Medulla oblongata (tissue), 1 donor: ENCODE measurements around the gene PRKCB.
A peak's percentile ranks its signal among the peaks of the same experiment; 100 is the strongest.
"Not testable (repeated sequence)": the region's sequence is repeated elsewhere in the genome, so short reads cannot be mapped to it uniquely, and the experiment has no call there.

Experiments
- DNase-seq: peaks from one replicate; pipeline ENCODE4 v3.0.0-alpha.2; 2015; ENCODE audit errors: extremely low spot score

Gene PRKCB

GRCh38 chr16:23902748-23903414 is 67.1 kb downstream of the PRKCB start:
- DNase-seq = no peak

DNA sequence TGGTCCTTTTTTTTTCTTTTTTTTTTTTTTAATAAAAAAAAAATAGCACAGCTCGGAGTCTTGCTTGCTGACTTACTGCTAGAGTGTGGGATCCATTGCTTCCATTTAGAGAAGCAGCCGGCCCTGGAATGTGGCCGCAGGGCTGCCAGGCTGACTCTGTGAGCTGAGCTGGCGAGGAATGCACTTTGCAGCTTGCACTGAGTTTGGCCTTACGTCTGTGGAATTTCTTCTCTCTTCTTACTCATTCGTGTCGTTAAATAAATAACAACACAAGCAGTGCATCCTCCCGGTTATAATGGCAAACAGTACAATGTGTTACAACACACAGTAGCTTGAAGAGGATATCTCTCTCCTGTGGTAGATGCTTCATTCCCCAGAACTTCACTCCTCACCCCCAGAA is 69.2 kb downstream of the PRKCB start:
- peak; percentile 8 for DNase-seq

DNA sequence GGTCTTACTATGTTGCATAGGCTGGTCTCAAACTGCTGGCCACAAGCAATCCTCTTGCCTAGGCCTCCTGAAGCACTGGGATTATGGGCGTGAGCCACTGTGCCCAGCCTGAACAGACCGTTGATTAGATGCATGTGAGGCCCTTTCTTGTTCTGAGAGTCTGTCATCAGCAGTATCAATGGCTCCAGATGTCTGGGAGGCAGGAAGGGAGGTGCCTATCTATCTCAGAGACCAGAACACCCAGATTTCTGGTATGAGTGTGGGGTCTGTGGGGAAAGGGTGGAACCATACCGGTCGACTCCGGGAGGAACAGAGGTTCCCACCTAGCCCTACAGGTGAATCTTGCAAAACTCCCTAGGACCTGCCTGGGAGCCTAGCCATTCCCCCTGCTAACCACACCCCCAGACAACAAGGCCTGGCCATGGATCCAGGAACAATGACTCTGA is 71.7 kb downstream of the PRKCB start:
- no peak for DNase-seq

GRCh38 chr16:23907903-23908302 is 72.1 kb downstream of the PRKCB start:
- no peak for DNase-seq

DNA sequence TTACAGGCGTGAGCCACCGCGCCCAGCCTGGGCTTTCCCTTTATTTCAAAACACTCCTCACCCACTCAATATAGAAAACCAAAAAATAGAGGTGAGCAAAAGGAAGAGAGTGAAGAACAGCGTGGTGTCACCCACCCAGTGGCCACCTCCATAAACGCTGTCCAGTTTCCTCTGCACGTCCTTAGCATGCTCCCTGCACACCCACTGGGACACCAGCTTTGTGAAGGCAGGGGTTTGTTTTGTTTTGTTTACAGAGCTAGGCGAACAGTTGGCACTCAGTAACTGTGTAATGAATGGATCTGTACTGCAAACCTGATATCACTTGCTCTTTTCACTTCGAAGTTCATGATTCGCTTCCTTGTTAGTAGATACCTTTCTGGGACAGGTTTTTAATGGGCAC is 73.0 kb downstream of the PRKCB start:
- DNase-seq = no peak

DNA sequence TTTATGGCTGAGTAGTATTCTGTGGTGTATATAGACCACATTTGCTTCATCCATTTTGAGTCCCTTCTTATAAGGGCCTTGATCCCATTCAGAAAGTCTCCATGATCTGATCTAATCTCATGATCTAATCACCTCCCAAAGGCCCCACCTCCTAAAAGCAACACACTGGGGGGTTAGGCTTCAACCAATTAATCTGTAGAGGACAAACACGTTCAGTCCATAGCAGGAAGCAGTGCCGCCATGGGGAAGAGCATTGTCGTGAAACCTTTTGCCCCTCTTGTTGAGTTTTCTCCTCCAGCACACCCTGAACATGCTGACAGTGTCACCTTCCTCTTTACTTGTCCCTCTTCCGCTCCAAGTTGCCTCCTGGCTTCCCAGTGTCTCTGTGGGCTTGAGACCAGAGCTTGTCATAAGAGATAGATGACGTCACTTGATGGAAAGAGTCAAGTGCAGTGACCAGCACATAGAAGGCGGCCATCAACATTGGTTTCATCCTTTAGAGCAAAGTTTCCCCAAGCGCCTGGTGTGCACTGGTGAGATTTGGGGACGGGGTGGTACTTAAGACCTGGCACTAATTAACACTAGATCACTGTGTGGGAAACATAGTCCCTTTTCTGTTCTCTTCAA is 74.1 kb downstream of the PRKCB start:
- DNase-seq = no peak

DNA sequence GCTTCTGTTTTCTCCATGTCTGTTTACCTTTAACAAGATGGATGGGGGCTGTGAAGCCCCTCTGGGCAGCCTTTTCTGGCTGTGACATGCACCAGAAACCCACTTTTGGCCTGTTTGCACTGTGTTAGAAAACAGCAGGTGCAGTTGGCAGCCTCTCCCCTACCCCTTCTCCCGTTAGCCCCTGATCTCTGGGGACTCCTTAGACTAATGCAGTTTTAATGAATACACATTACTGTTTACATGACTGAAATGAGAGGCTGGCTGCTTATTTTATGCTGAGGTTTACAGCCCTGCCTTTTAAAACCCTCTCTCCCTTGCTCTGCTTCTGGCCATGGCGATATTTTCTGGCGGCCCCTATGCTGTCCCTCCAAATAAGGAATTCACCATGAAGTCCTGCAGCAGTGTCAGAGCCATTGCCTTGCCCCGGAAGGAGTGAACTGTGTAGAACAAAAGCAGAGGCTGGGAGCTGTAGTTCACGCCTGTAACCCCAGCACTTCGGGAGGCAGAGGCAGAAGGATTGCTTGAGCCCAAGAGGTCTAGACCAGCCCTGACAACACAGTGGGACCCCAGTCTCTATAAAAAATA is 79.3 kb downstream of the PRKCB start:
- no peak for DNase-seq

DNA sequence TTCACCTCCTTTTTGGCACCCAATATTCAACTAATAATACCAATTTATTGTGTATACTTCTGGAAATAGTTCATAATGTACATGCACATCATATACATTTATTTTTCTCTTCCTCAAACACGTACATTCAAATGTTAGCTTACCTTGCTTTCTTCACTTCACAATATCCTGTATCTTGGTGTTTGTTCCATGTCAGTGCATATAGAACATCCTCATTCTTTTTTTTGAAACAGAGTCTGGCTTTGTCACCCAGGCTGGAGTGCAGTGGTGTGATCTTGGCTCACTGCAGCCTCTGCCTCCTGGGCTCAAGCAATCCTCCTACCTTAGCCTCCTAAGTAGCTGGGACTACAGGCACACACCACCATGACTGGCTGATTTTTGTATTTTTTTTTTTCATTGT is 80.8 kb downstream of the PRKCB start:
- not testable (repeated sequence) for DNase-seq

DNA sequence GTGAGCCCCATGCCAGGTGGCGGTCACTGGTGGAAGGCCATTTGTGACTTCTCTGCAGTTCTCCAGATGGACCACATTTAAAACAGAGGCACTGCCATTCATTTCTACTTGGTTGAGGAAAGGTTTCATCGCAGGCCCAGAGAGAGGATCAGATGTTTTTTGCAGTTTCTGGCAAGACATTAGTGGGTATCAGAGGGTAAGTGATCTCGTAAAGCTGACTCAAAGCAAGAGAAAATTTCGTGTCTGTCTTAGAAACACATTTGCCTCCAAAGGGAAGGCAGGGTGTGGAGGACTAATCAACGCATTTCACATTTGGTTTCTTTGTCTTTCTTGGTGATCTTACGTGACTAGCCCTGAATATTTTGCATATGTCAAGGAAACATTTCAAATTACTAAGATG is 81.8 kb downstream of the PRKCB start:
- no peak for DNase-seq

DNA sequence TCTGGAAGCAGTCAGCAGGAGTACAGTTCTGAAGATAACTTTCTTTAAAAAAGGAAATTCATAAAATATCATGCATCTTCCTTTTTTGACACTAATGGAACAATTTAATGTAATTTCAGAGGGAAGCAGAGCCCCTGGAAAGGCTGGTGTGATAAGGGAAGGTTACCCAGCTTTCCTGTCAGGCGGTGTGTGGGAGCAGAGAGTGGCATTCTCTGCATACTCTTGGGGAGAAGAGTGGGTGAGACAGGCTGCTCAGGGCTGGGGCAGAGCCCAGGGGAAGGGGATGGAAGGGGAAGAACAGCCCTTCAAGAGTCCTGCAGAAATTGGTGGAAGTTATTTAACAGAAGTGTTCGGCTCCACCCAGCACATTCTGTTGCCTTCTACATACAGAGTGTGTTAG is 84.7 kb downstream of the PRKCB start:
- DNase-seq = no peak

DNA sequence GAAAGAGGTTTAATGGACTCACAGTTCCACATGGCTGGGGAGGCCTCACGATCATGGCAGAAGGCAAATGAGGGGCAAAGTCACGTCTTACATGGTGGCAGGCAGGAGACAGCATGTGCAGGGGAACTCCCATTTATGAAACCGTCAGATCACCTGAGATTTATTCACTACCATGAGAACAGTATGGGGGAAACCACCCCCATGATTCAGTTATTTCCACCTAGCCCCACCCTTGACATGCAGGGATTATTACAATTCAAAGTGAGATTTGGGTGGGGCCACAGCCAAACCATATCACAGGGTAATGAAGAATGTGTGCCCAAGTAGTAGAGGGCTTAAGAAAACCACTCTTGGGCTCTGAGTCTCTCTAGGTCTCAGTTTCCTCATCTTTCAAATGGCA is 85.1 kb downstream of the PRKCB start:
- no peak for DNase-seq

DNA sequence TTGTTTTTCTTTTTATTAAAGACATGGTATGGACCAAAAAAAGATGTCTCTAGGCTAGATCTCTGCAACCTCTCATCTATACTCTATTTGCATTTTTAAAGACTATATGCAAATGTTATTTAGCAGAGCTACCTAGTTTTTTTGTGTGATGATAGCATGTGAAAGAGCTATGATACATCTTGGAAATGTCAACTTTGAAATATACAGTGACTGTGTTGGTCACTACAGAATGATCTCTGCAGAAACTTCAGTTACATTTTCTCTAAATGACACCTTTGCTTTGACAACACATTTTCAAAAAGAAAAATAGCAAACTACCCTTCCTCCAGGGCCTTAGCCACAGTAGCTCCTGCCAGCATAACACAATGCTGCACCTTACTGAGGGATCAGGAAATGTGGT is 86.6 kb downstream of the PRKCB start:
- no peak for DNase-seq

- DNase-seq = no peak
These were observed 88.3 kb downstream of the PRKCB start for GRCh38 chr16:23924128-23924527.

DNA sequence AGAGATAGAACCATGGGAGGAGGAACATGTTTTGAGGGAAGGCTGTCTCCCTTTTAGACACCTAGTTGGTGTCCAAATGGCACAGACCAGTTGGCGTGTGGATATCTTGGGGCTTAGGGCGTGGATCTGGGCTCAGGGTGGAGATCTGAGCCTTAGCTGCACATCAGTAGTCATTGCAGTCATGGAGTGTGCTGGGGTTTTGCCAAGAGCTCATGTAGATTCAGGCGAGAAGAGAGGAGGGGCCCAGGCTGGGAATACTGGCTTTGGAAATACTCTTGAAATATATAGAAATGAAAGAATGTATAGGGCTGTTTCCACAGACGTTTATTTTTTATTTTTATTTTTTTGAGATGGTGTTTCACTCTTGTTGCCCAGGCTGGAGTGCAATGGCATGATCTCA is 92.0 kb downstream of the PRKCB start:
- DNase-seq = no peak

DNA sequence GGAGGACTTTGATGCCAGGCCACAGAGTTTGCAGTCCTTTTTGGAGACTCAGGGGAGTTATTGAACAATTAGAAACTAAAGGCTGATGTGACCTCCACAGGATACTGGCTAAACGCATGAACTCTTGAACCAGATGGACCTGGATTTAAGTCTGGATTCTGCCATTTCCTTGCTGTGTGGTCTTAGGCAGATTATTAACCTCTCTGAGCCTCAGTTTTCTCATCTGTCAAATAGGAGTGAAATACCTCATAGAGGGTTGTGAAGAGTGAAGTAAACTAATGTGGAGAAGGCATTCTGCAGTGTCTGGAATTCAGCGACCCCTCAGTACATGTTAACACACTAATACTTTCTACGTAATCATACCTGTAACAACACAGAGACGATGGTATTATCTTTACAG is 93.5 kb downstream of the PRKCB start:
- no peak for DNase-seq

DNA sequence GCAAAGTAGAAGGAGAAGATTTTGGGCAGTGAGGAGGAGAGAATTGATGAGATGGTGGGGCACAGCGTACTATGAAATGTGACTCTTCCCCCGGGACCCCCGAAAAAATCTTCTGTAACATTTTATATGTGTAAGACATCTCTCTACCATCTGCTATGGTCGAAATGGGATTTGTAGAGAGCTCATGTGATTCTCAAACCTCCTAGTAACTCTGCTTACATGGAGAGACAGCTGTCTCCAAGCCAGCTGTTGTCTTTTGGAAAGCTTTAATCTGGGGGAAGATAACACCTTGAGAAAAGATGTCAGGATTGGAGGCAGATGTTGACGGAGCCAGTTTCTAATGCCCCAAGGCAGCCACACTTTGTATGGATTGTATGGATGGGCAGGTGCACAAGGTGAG is 94.1 kb downstream of the PRKCB start:
- DNase-seq = no peak

DNA sequence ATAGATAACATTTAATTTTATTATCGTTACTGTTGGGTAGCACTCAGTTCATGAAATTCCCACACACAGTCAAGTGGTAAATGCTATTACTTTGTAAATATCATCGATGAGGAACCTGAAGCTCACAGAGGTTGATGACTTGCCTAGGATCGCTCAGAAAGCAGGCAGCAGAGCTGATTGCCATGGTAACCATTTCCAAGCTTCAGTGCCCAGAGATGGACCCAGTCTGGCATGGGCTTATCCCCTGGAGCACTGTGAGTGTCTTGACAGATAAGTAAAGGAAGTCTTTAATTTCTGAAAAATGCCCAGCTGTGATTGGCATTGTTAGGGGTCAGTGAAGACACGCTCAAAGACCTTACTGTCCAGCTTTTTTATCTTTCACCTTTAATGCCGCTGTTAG is 95.0 kb downstream of the PRKCB start:
- no peak for DNase-seq

GRCh38 chr16:23931199-23931598 is 95.4 kb downstream of the PRKCB start:
- no peak for DNase-seq

DNA sequence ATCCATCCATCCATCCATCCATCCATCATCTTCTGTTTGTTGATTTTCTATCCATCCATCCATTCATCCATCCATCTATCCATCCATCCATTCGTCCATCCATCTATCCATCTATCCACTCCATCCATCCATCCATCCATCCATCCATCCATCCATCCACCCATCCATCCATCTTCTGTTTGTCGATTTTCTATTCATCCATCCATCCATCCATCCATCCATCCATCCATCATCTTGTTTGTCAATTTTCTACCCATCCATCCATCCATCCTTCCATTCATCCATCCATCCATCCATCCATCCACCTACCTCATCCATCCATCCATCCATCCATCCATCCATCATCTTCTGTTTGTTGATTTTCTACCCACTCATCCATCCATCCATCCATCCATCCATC is 97.9 kb downstream of the PRKCB start:
- not testable (repeated sequence) for DNase-seq

DNA sequence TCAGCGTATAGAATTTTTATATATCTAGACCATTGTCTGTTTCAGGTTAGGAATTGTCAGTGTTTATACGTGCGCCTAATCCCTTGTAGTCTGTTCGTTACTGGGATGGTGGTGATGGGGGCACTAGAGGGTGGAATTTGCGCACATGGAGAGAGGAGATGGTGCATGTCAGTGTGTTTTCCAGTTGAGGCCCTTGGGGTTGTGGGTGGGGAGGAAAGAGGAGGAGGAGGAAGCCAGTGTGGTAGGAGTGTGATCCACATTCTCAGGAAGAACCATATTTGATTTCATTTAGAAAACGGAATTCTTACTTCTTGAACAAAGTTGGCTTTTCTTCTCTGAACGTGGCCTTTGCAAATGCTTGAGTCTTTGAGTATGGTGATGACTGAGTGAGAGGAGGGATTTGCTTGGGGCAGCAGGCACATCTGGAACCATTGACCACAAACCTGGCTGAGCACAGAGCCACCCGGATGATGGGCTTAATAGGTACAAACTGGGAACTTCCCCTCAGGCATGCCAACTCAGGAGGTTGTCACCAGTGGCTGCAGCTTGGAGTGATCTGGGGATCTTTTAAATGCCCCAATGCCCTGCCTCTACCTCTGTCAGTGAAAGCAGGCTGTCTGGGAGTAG is 98.9 kb downstream of the PRKCB start:
- no peak for DNase-seq

GRCh38 chr16:23940111-23940510 is 104.3 kb downstream of the PRKCB start:
- no peak for DNase-seq

DNA sequence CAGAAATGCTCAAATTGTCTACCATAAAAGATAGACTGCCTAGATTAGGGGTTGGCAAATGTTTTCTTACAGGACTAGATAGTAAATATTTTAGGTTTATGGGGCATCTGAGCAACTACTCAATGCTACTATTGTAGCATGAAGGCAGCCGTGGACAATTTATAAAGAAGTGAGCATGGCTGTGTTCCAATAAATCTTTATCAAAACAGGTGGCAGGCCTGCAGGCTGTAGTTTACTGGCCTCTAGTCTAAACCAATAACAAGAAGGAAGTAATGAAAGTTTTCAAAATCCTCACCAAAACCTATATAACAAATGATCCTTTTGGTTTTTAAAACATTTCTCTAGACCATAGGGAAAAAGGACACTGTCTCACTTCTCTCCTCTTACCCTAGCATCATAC is 105.2 kb downstream of the PRKCB start:
- no peak for DNase-seq

GRCh38 chr16:23941963-23942564 is 106.3 kb downstream of the PRKCB start:
- DNase-seq = no peak
